GM21786 (cell line): ENCODE results near the gene EIF2B5.

Source experiments
- ATAC-seq: cut with Tn5 transposase; IDR thresholded peaks from one replicate; pipeline ENCODE4 v1.9.1; 2021; ENCODE audit not compliant: unreplicated experiment

The EIF2B5 gene

GRCh38 chr3:184192889-184193288 lies 57.7 kb downstream of the EIF2B5 start:
- ATAC-seq, result no peak

- no peak for ATAC-seq
Measured at GRCh38 chr3:184193991-184194539, 58.9 kb downstream of the EIF2B5 start.
